ENCODE results near the gene HPCAL1. TPM values are rescaled to one million over a fixed set of nuclear protein-coding genes. Genes with fewer than 3 reads are reported as not detected.

HPCAL1 gene
- polyA plus RNA-seq, 3 donors = 82.1 to 99.5 (median 98.0) TPM

- peak in 1 of 3 donors; percentile 47 for DNase-seq
- H3K4me2 ChIP-seq (replicated peaks; ENCODE audit: extremely low read depth, low read length, poor library complexity, severe bottlenecking) = peak overlapping the region; percentile 76
- intact Hi-C loops (cut with micrococcal nuclease) = loop anchor here in 1 of 2 donors (10.0 kb wide), 1 partner anchor 448 kb away; no protein-coding TSS in a partner anchor
- H3K9ac ChIP-seq (ENCODE audit: insufficient read depth, low read length, poor library complexity, severe bottlenecking) = peak overlapping the region; percentile 47
- Mint-ChIP-seq H3K27me3 (ENCODE audit: low read depth in 3 of 3) (peaks cover 7 to 16% (median 8%) of the 10 kb centered on the region in 3 donors), H3K36me3 (peaks cover 6 to 9% of the 10 kb centered on the region in 2 donors), H3K27ac (peak overlapping the region in 3 of 7 donors; percentile 9 to 61 (median 58)), H3K9me3 (peaks cover 0 to 2% (median 0%) of the 10 kb centered on the region in 7 donors), H3K4me3 (peak overlapping the region; percentile 78 to 88), H3K4me1 (peaks cover 15% of the 10 kb centered on the region)
- H3K27me3 ChIP-seq (ENCODE audit: control insufficient read depth in 2 of 2, insufficient read depth in 2 of 2, low read length in 2 of 2) = peaks cover 0 to 6% of the 10 kb centered on the region in 2 donors
- H3K9me3 ChIP-seq (replicated peaks in 1 of 2; ENCODE audit: control insufficient read depth in 1 of 2, insufficient read depth in 1 of 2, low read length in 2 of 2) = no peaks in the 10 kb centered on the region
- WGBS (ENCODE audit: insufficient coverage) = 9% methylated on average over 28 of the region's 49 CpGs
- H3K4me1 ChIP-seq (ENCODE audit: control insufficient read depth in 1 of 2, insufficient read depth in 2 of 2, low read length in 2 of 2) = peaks cover 12 to 17% of the 10 kb centered on the region in 2 donors
- H3K27ac ChIP-seq (ENCODE audit: low read depth in 1 of 2, low read length in 2 of 2) = no peak overlapping the region
- H4K20me1 ChIP-seq (ENCODE audit: insufficient read depth, low read length) = no peaks in the 10 kb centered on the region
- TF ChIP-seq CTCF (IDR thresholded peaks at IDR 0.05) = no peak
- H3K79me2 ChIP-seq (ENCODE audit: insufficient read depth, low read length) = no peaks in the 10 kb centered on the region
- peak overlapping the region; percentile 86 for H2AFZ ChIP-seq (ENCODE audit: insufficient read depth, low read depth, low read length, poor library complexity, severe bottlenecking)
- H3K4me3 ChIP-seq (replicated peaks in 1 of 3; ENCODE audit: low read depth in 2 of 3, low read length in 3 of 3) = peak overlapping the region; percentile 39 to 77 (median 47)
- peaks cover 3 to 9% of the 10 kb centered on the region in 2 donors for H3K36me3 ChIP-seq (replicated peaks in 1 of 2; ENCODE audit: control insufficient read depth in 1 of 2, insufficient read depth in 2 of 2, low read length in 2 of 2)
Observed at GRCh38 chr2:10432311-10433181, 129.8 kb downstream of the HPCAL1 start.

- Mint-ChIP-seq H3K27me3 (ENCODE audit: low read depth in 3 of 3) (peaks cover 7 to 16% (median 8%) of the 10 kb centered on the region in 3 donors), H3K27ac (peak overlapping the region in 3 of 7 donors; percentile 38 to 73 (median 71)), H3K9me3 (peaks cover 0 to 2% (median 0%) of the 10 kb centered on the region in 7 donors), H3K36me3 (peaks cover 2 to 4% of the 10 kb centered on the region in 2 donors), H3K4me3 (peak overlapping the region; percentile 2 to 23), H3K4me1 (peaks cover 15% of the 10 kb centered on the region)
- no peaks in the 10 kb centered on the region for H3K79me2 ChIP-seq (ENCODE audit: insufficient read depth, low read length)
- no peaks in the 10 kb centered on the region for H4K20me1 ChIP-seq (ENCODE audit: insufficient read depth, low read length)
- WGBS (ENCODE audit: insufficient coverage) = 93% methylated on average over 10 of the region's 10 CpGs
- no peak overlapping the region for H3K27ac ChIP-seq (ENCODE audit: low read depth in 1 of 2, low read length in 2 of 2)
- no peaks in the 10 kb centered on the region for H3K9me3 ChIP-seq (replicated peaks in 1 of 2; ENCODE audit: control insufficient read depth in 1 of 2, insufficient read depth in 1 of 2, low read length in 2 of 2)
- no peak for DNase-seq
- peaks cover 12 to 17% of the 10 kb centered on the region in 2 donors for H3K4me1 ChIP-seq (ENCODE audit: control insufficient read depth in 1 of 2, insufficient read depth in 2 of 2, low read length in 2 of 2)
- no peak overlapping the region for H3K4me3 ChIP-seq (replicated peaks in 1 of 3; ENCODE audit: low read depth in 2 of 3, low read length in 3 of 3)
- H3K36me3 ChIP-seq (replicated peaks in 1 of 2; ENCODE audit: control insufficient read depth in 1 of 2, insufficient read depth in 2 of 2, low read length in 2 of 2) = peaks cover 0 to under 1% of the 10 kb centered on the region in 2 donors
- H3K4me2 ChIP-seq (replicated peaks; ENCODE audit: extremely low read depth, low read length, poor library complexity, severe bottlenecking) = no peak overlapping the region
- no peak overlapping the region for H2AFZ ChIP-seq (ENCODE audit: insufficient read depth, low read depth, low read length, poor library complexity, severe bottlenecking)
- TF ChIP-seq CTCF (IDR thresholded peaks at IDR 0.05) = no peak
- intact Hi-C loops (cut with micrococcal nuclease) = loop anchor here in 1 of 2 donors (10.0 kb wide), 1 partner anchor 449 kb away; no protein-coding TSS in a partner anchor
- no peak overlapping the region for H3K9ac ChIP-seq (ENCODE audit: insufficient read depth, low read length, poor library complexity, severe bottlenecking)
- peaks cover 0 to 6% of the 10 kb centered on the region in 2 donors for H3K27me3 ChIP-seq (ENCODE audit: control insufficient read depth in 2 of 2, insufficient read depth in 2 of 2, low read length in 2 of 2)
Observed at GRCh38 chr2:10433264-10433946, 130.7 kb downstream of the HPCAL1 start.
